Measurements from ENCODE around the gene RXRB.

- TF ChIP-seq SIN3B (IDR thresholded peaks at IDR 0.05; ENCODE audit: low read length) = no peak
- no peak for TF ChIP-seq ZNF687 (CRISPR knock-in tag; IDR thresholded peaks at IDR 0.05)
- no peak for TF ChIP-seq EP300 (IDR thresholded peaks at IDR 0.05; ENCODE audit: low read depth in 2 of 2, low read length in 2 of 2)
- no peak for TF ChIP-seq EP300 (CRISPR knock-in tag; IDR thresholded peaks at IDR 0.05; ENCODE audit: borderline replicate concordance)
- TF ChIP-seq POLR2A (IDR thresholded peaks at IDR 0.05; ENCODE audit: insufficient read depth in 1 of 2, low read depth in 2 of 2, low read length in 2 of 2) = no peak
- TF ChIP-seq BHLHE40 (IDR thresholded peaks at IDR 0.05; ENCODE audit: low read length) = no peak
These were observed 24.9 kb downstream of the RXRB start for GRCh38 chr6:33175436-33176069.
